ENCODE results near the gene VSTM4. TPM values are rescaled to one million over a fixed set of nuclear protein-coding genes. Genes with fewer than 3 reads are reported as not detected.

VSTM4 gene
- total RNA-seq, 1 experiment from 2014 or later = 0.07 TPM

GRCh38 chr10:49062229-49062628 is 53.1 kb downstream of the VSTM4 start:
- ChIA-PET POLR2A (no interaction called here), CTCF (no interaction called here), RAD21 (ENCODE audit: low non-redundant PET in 1 of 2, low total read pairs in 2 of 2, uncharacterized antibody in 2 of 2, unreplicated experiment in 2 of 2) (no interaction called here)
- H3K9ac ChIP-seq (ENCODE audit: low read length) = no peak overlapping the region
- BruUV-seq (replicated peaks) = no TSS peak
- no peak overlapping the region for H3K27ac ChIP-seq (ENCODE audit: low read depth, low read length)
- H3K27me3 ChIP-seq (ENCODE audit: insufficient read depth, low read length) = peaks cover 28% of the 10 kb centered on the region
- H3K4me1 ChIP-seq (ENCODE audit: control insufficient read depth in 1 of 2, insufficient read depth in 2 of 2, low read length in 2 of 2) = no peaks in the 10 kb centered on the region
- no peak overlapping the region for H2AFZ ChIP-seq (ENCODE audit: low read depth, low read length, poor library complexity, severe bottlenecking)
- intact Hi-C loops (cut with micrococcal nuclease) = no loop called here
- H3K36me3 ChIP-seq (ENCODE audit: control insufficient read depth in 1 of 2, insufficient read depth in 2 of 2, low read length in 2 of 2) = no peaks in the 10 kb centered on the region
- peaks cover 0 to 6% of the 10 kb centered on the region in 2 experiments; a peak in 2 of 4 replicates for H3K9me3 ChIP-seq (ENCODE audit: control insufficient read depth in 1 of 2, insufficient read depth in 1 of 2, low read depth in 1 of 2, low read length in 2 of 2)
- H3K4me2 ChIP-seq (ENCODE audit: low read length) = no peak overlapping the region
- no peak overlapping the region for H3K4me3 ChIP-seq (replicated peaks in 1 of 2; ENCODE audit: low read depth in 1 of 2, low read length in 2 of 2)
- no peaks in the 10 kb centered on the region for H3K9me2 ChIP-seq (ENCODE audit: insufficient read depth)
- no peak for DNase-seq (ENCODE audit: low read depth, low spot score)
- no peaks in the 10 kb centered on the region for H3K79me2 ChIP-seq (ENCODE audit: insufficient read depth, low read length)
- ATAC-seq = no peak
- no peaks in the 10 kb centered on the region for H4K20me1 ChIP-seq (ENCODE audit: insufficient read depth)
- TF ChIP-seq, protein P1, sequence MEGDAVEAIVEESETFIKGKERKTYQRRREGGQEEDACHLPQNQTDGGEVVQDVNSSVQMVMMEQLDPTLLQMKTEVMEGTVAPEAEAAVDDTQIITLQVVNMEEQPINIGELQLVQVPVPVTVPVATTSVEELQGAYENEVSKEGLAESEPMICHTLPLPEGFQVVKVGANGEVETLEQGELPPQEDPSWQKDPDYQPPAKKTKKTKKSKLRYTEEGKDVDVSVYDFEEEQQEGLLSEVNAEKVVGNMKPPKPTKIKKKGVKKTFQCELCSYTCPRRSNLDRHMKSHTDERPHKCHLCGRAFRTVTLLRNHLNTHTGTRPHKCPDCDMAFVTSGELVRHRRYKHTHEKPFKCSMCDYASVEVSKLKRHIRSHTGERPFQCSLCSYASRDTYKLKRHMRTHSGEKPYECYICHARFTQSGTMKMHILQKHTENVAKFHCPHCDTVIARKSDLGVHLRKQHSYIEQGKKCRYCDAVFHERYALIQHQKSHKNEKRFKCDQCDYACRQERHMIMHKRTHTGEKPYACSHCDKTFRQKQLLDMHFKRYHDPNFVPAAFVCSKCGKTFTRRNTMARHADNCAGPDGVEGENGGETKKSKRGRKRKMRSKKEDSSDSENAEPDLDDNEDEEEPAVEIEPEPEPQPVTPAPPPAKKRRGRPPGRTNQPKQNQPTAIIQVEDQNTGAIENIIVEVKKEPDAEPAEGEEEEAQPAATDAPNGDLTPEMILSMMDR (IDR thresholded peaks at IDR 0.05 in 2 of 3, conservative IDR thresholded peaks at IDR 0.05 in 1 of 3; ENCODE audit: borderline replicate concordance in 1 of 3, insufficient read depth in 1 of 3, low read depth in 2 of 3, low read length in 2 of 3) = no peak
- TF ChIP-seq MAX (IDR thresholded peaks at IDR 0.05) (no peak), ZFX (IDR thresholded peaks at IDR 0.05) (no peak), TCF7L2 (IDR thresholded peaks at IDR 0.05; ENCODE audit: borderline replicate concordance, extremely low read depth, insufficient read depth, insufficient read length) (no peak), POLR2AphosphoS5 (IDR thresholded peaks at IDR 0.05; ENCODE audit: low read depth, low read length) (no peak), YY1 (IDR thresholded peaks at IDR 0.05; ENCODE audit: extremely low read depth, insufficient replicate concordance, low read depth, low read length) (no peak), EZH2 (IDR thresholded peaks at IDR 0.05) (no peak), EZH2phosphoT487 (IDR thresholded peaks at IDR 0.05; ENCODE audit: borderline replicate concordance) (no peak), RAD21 (IDR thresholded peaks at IDR 0.05; ENCODE audit: low read depth) (no peak), REST (IDR thresholded peaks at IDR 0.05; ENCODE audit: low read depth) (no peak), SRF (IDR thresholded peaks at IDR 0.05; ENCODE audit: low read depth) (no peak), JUND (IDR thresholded peaks at IDR 0.05) (no peak), ELF1 (IDR thresholded peaks at IDR 0.05; ENCODE audit: borderline replicate concordance, low read depth) (no peak), EGR1 (IDR thresholded peaks at IDR 0.05; ENCODE audit: low read depth) (no peak), ZNF274 (IDR thresholded peaks at IDR 0.05; ENCODE audit: low read depth, low read length) (no peak), POLR2A (IDR thresholded peaks at IDR 0.05; ENCODE audit: borderline replicate concordance, extremely low read depth, insufficient read depth, insufficient read length) (no peak), SIN3A (IDR thresholded peaks at IDR 0.05; ENCODE audit: low read depth) (no peak), FOSL1 (IDR thresholded peaks at IDR 0.05; ENCODE audit: low read depth) (no peak), ATF3 (IDR thresholded peaks at IDR 0.05) (no peak)
- TF ChIP-seq, protein P2, sequence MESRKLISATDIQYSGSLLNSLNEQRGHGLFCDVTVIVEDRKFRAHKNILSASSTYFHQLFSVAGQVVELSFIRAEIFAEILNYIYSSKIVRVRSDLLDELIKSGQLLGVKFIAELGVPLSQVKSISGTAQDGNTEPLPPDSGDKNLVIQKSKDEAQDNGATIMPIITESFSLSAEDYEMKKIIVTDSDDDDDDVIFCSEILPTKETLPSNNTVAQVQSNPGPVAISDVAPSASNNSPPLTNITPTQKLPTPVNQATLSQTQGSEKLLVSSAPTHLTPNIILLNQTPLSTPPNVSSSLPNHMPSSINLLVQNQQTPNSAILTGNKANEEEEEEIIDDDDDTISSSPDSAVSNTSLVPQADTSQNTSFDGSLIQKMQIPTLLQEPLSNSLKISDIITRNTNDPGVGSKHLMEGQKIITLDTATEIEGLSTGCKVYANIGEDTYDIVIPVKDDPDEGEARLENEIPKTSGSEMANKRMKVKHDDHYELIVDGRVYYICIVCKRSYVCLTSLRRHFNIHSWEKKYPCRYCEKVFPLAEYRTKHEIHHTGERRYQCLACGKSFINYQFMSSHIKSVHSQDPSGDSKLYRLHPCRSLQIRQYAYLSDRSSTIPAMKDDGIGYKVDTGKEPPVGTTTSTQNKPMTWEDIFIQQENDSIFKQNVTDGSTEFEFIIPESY (IDR thresholded peaks at IDR 0.05; ENCODE audit: extremely low read depth, insufficient replicate concordance, low read length) = no peak
